Large intestine (tissue), 3 donors: Measurements from ENCODE around the gene PLEKHA5. TPM values are rescaled to one million over a fixed set of nuclear protein-coding genes. Genes with fewer than 3 reads are reported as not detected.
A peak's percentile ranks its signal among the peaks of the same experiment; 100 is the strongest.

Source experiments
- DNase-seq, 2 donors: peaks; one replicate each; pipeline versions ENCODE4 v3.0.0 to v3.0.0-alpha.2; 2013
- H3K27ac ChIP-seq: one replicate; pipeline ENCODE4 v1.5.1; 2013; ENCODE audit warnings: low read length
- H3K27me3 ChIP-seq: 2 replicates; pipeline ENCODE4 v1.6.1; 2013; ENCODE audit warnings: low read length; ENCODE audit not compliant: control insufficient read depth, insufficient read depth
- H3K36me3 ChIP-seq: 2 replicates; pipeline ENCODE4 v1.6.1; 2013; ENCODE audit warnings: low read length; ENCODE audit not compliant: control insufficient read depth, insufficient read depth
- H3K4me1 ChIP-seq: one replicate; pipeline ENCODE4 v1.6.1; 2013; ENCODE audit warnings: low read length; ENCODE audit not compliant: control insufficient read depth, insufficient read depth
- H3K4me3 ChIP-seq: one replicate; pipeline ENCODE4 v1.5.1; 2013; ENCODE audit warnings: low read length
- H3K9me3 ChIP-seq: one replicate; pipeline ENCODE4 v1.6.1; 2013; ENCODE audit warnings: mild to moderate bottlenecking, low read depth, low read length, moderate library complexity; ENCODE audit not compliant: control insufficient read depth
- WGBS: methylation state at CpG from one replicate; pipeline ENCODE4 v1.1.5; 2013; ENCODE audit warnings: low lambda C conversion rate; ENCODE audit not compliant: insufficient coverage; 5-methylcytosine and 5-hydroxymethylcytosine counted together
- polyA plus RNA-seq: library from polyadenylated mRNA; unstranded; fragments of 120-200 nt; gene quantifications from one replicate; pipeline ENCODE4 v1.2.1, GENCODE V29; 2013

Gene PLEKHA5
- polyA plus RNA-seq, 1 donor, result 43.8 TPM

- Histone ChIP-seq H3K27me3 (no peaks in the 10 kb centered on the region), H3K4me1 (no peaks in the 10 kb centered on the region), H3K27ac (no peak overlapping the region), H3K36me3 (peaks cover 24% of the 10 kb centered on the region), H3K9me3 (no peaks in the 10 kb centered on the region), H3K4me3 (no peak overlapping the region)
- DNase-seq, result no peak
- 100% methylated on average over 3 of the region's 4 CpGs for WGBS
Measured at GRCh38 chr12:19261773-19262172, 132.2 kb downstream of the PLEKHA5 start.

GRCh38 chr12:19263672-19264071 is 134.1 kb downstream of the PLEKHA5 start:
- H3K36me3 ChIP-seq, result peaks cover 26% of the 10 kb centered on the region
- no peaks in the 10 kb centered on the region for H3K9me3 ChIP-seq
- no peak overlapping the region for H3K27ac ChIP-seq
- no peak for DNase-seq
- no peaks in the 10 kb centered on the region for H3K4me1 ChIP-seq
- H3K4me3 ChIP-seq, result no peak overlapping the region
- H3K27me3 ChIP-seq, result no peaks in the 10 kb centered on the region
- 0% methylated on average over 1 of the region's 3 CpGs for WGBS

GRCh38 chr12:19273482-19274330 is 144.2 kb downstream of the PLEKHA5 start:
- Histone ChIP-seq H3K36me3 (peaks cover 36% of the 10 kb centered on the region), H3K4me1 (no peaks in the 10 kb centered on the region), H3K9me3 (no peaks in the 10 kb centered on the region), H3K4me3 (no peak overlapping the region), H3K27ac (no peak overlapping the region), H3K27me3 (no peaks in the 10 kb centered on the region)
- no CpG with 5 or more reads among the region's 4 CpGs for WGBS
- DNase-seq, result peak; percentile 26 to 36

GRCh38 chr12:19276767-19277166 is 147.2 kb downstream of the PLEKHA5 start:
- peaks cover 32% of the 10 kb centered on the region for H3K36me3 ChIP-seq
- no peak for DNase-seq
- H3K27me3 ChIP-seq, result no peaks in the 10 kb centered on the region
- H3K9me3 ChIP-seq, result no peaks in the 10 kb centered on the region
- H3K4me3 ChIP-seq, result no peak overlapping the region
- H3K4me1 ChIP-seq, result no peaks in the 10 kb centered on the region
- H3K27ac ChIP-seq, result no peak overlapping the region

- H3K27me3 ChIP-seq, result no peaks in the 10 kb centered on the region
- H3K4me3 ChIP-seq, result no peak overlapping the region
- H3K4me1 ChIP-seq, result no peaks in the 10 kb centered on the region
- H3K27ac ChIP-seq, result no peak overlapping the region
- no peak for DNase-seq
- peaks cover 31% of the 10 kb centered on the region for H3K36me3 ChIP-seq
- H3K9me3 ChIP-seq, result no peaks in the 10 kb centered on the region
Measured at GRCh38 chr12:19277711-19278110, 148.2 kb downstream of the PLEKHA5 start.

GRCh38 chr12:19278407-19278806 is 148.9 kb downstream of the PLEKHA5 start:
- H3K27me3 ChIP-seq, result no peaks in the 10 kb centered on the region
- 100% methylated on average over 1 of the region's 2 CpGs for WGBS
- H3K27ac ChIP-seq, result no peak overlapping the region
- H3K9me3 ChIP-seq, result no peaks in the 10 kb centered on the region
- peaks cover 33% of the 10 kb centered on the region for H3K36me3 ChIP-seq
- no peak for DNase-seq
- H3K4me1 ChIP-seq, result no peaks in the 10 kb centered on the region
- no peak overlapping the region for H3K4me3 ChIP-seq

- Histone ChIP-seq H3K27me3 (no peaks in the 10 kb centered on the region), H3K4me3 (no peak overlapping the region), H3K36me3 (peaks cover 23% of the 10 kb centered on the region), H3K4me1 (no peaks in the 10 kb centered on the region), H3K27ac (no peak overlapping the region), H3K9me3 (no peaks in the 10 kb centered on the region)
- DNase-seq, result no peak
Measured at GRCh38 chr12:19282133-19282699, 152.7 kb downstream of the PLEKHA5 start.

GRCh38 chr12:19284658-19285057 is 155.1 kb downstream of the PLEKHA5 start:
- no peak for DNase-seq
- H3K4me3 ChIP-seq, result no peak overlapping the region
- no peak overlapping the region for H3K27ac ChIP-seq
- no peaks in the 10 kb centered on the region for H3K4me1 ChIP-seq
- H3K27me3 ChIP-seq, result no peaks in the 10 kb centered on the region
- H3K36me3 ChIP-seq, result peaks cover 23% of the 10 kb centered on the region
- 90% methylated on average over 2 of the region's 2 CpGs for WGBS
- H3K9me3 ChIP-seq, result no peaks in the 10 kb centered on the region

- 93% methylated on average over 3 of the region's 6 CpGs for WGBS
Measured at GRCh38 chr12:19285793-19286448, 156.4 kb downstream of the PLEKHA5 start.

GRCh38 chr12:19287302-19287701 is 157.8 kb downstream of the PLEKHA5 start:
- Histone ChIP-seq H3K9me3 (no peaks in the 10 kb centered on the region), H3K36me3 (peaks cover 26% of the 10 kb centered on the region), H3K27me3 (no peaks in the 10 kb centered on the region), H3K4me3 (no peak overlapping the region), H3K4me1 (no peaks in the 10 kb centered on the region), H3K27ac (no peak overlapping the region)
- whole genome bisulfite sequencing, result no CpG with 5 or more reads among the region's 1 CpG
- DNase-seq, result no peak

More at GRCh38 chr12:19285793-19286448, 156.4 kb downstream of the PLEKHA5 start:
- no peaks in the 10 kb centered on the region for H3K4me1 ChIP-seq
- no peak overlapping the region for H3K27ac ChIP-seq
- H3K27me3 ChIP-seq, result no peaks in the 10 kb centered on the region
- no peaks in the 10 kb centered on the region for H3K9me3 ChIP-seq
- peaks cover 25% of the 10 kb centered on the region for H3K36me3 ChIP-seq
- DNase-seq, result no peak
- no peak overlapping the region for H3K4me3 ChIP-seq
